HG03558 (cell line): ENCODE measurements around the gene PDZD4.

Experiments
- ATAC-seq: cut with Tn5 transposase; IDR thresholded peaks from one replicate; pipeline ENCODE4 v1.9.1; 2021; ENCODE audit warnings: moderate number of reproducible peaks; ENCODE audit not compliant: unreplicated experiment; ENCODE audit errors: extremely low read depth

Gene PDZD4

DNA sequence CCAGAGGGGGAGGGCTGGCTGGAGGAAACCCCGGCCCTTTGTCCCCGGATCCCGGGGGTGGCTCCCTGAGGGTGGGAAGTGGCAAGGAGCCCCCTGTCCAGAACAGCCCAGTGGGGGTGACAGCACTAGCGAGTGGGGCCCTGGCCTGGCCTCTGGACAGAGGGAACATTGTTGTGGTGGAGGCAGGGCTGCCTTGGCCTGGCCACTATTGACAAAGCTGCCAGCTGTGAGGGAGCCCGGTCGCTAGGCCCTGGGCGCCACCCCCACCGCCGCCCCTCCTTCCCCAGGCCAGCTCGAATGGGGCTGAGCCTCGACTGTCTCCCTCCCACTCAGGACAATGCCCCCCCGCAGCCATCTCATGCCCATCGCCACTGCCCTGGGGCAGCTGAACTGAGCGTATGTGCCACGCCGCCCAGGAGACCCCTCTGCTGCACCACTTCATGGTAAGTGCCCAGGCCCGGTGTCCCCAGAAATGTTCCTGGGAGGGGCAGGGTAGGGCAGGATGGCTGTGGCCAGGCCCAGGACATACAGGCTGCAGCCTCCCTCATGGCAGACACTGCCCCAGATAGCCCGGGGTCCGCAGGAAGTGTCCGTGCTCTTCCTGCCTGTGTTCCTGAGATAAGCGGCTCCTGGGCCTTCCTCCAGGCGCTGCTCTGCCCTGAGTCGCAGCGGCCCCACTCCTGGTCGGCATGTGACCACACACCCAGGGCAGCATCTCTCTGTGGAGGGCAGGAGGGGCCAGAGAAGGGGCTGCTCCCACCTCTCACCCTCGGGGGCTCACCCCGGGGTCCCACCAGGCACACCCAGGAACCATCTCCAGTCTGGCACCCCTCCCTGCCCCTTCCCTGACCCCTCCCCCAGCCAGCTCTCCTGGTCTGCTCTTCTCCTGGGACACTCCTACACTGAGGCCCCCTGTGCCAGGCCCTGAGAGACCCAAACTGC lies 64.9 kb downstream of the PDZD4 start:
- ATAC-seq: no peak

DNA sequence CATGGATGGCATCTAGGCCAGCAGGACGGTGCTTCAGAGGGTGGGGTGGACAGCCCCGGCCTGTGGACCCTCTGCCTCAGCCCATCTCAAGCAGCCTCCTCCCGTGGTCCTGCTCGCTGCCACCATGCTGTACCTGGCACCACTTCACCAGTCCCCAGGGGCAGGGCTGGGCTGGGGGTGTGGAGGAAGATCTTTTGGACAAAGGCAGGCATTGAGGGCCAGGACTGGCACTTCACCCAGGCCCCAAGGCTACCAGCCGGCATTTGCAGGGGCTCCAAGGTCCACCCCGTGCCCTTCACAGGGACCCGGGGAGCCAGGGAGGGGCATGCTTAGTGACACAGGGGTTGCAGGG lies 65.6 kb downstream of the PDZD4 start:
- no peak for ATAC-seq

DNA sequence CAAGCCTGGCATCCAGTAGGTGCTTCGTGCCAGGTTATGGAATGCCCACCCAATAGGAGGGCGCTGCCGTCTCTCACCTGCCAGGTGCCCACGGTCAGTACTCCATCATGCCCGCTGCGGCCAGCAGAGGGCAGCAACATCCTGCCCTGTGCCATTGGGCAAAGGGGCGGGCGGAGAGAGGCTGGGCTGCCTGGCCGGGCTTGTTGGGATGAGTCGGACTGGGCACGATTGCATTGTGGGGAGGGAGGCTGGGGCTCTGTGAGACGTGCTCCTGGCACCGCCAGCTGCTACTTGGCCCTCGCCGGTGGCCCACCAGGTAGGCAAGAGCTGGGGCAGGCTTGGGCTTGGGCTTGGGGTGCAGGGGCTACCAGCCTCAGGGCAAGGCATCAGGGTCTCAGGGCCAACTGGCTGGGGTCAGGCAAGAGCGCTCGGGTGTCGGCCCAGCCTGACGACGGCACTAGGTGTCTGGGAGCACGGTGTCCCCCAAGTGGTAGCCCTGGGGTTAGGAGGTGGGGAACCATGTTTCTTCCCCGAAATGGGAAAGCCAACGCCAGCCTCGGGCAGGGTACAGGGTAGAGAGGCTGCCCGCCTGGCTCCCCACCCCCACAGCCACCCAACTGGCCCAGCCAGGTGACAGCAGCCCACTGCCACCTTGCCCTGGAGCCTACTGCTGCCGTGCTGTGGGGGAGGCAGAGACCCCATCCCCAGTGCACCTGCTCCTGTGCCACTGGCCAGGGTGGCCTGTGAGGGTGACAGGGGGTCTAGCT lies 66.2 kb downstream of the PDZD4 start, which contains the start of gene PLXNB3:
Gene PLXNB3 (plus strand): TSS at position 261 of the 767 bp plus-strand sequence. CDS start 1,287 bp downstream, outside the sequence.
- no peak for ATAC-seq

DNA sequence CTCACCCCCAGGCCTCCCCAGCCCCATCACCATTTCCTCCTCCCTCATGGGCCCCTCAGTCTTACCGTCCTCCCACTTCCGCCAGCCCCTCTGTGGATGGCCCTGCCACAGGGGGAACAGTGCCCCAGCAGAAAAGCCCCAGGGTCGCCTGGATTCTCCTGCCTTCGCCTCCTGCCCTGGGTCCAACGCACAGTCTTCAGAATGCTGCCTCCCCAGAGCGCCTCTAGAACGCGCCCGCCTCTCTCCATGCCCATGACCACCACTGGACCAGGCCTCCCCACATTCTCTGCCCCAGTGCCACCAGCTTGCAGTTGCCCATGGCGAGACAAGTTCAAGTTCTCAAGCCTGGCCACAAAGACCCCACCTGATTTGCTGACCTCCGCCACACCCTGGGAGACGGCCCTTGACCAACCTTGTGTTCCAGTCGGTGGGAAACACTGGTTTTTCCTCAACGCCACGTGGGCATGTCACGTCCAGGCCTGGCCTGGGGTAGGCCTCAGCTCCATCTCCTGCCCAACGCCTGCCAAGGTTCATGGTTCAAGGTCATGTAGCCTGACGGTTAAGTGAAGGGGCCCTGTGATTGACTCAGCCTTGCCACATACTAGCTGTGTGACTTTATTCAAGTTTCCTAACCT lies 66.9 kb downstream of the PDZD4 start:
- no peak for ATAC-seq

DNA sequence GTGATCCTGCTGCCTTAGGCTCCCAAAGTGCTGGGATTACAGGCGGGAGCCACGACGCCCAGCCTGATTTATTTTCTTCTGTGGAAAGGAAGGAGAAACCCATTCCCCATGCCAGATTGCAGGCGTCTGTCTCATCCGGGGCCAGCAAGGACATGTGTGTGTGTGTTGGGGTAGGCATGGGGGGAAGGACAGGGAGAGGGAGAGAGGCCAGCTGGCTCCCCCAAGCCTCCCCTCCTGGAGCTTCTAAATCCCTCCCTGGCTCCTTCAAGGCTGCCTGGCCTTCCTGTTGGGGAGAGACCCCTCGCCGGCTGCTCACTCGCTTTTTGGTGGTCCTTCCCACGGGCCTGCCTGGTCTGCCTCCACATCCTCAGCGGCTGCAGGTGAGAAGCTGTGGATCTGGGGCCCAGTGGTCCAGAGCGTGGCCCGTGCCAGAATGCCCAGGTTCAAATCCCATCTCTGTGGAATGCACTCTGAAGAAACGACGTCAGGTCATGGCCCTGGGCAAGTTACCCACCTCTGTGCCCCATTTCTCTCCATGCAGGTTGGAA lies 67.6 kb downstream of the PDZD4 start:
- no peak for ATAC-seq

DNA sequence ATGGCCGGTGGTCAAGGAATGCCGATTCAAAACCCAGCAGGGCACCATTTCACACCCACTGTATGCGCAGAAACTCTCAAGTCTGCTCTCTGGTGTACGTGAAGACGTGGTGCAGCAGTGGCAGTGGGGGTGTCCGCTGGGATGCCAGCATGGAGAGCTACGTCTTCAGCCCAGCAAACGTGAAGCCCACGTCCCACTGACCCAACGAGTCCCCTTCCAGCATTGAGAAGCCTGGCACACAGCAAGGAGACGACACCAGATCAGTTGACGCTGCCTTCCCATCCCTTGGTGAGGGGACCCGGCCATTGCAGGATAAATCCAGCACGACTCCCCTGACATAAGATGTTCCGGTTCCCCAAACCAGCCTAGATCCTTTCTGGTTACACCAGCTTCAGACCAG lies 68.5 kb downstream of the PDZD4 start:
- no peak for ATAC-seq

DNA sequence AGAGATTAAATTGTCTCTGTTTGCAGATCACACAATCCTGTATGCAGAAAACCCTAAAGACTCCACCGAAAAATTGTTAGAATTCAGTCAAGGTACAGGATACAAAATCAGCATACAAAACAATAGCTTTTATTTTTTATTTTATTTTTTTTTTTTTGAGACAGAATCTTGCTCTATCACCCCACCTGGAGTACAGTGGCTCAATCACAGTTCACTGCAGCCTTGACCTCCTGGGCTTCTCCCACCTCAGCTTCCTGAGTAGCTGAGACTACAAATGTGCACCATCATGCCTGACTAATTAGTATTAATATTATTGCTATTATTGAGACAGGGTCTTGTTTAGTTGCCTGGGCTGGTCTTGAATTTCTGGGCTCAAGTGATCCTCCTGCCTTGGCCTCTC lies 75.2 kb downstream of the PDZD4 start:
- no peak for ATAC-seq
